Dedifferentiated amniotic fluid mesenchymal stem cell (primary cell): ENCODE results near the gene ACTG1.

Experiments used
- DNase-seq: peaks from one replicate; pipeline ENCODE4 v3.0.0-alpha.2; 2016; ENCODE audit errors: extremely low spot score

Gene ACTG1

DNA sequence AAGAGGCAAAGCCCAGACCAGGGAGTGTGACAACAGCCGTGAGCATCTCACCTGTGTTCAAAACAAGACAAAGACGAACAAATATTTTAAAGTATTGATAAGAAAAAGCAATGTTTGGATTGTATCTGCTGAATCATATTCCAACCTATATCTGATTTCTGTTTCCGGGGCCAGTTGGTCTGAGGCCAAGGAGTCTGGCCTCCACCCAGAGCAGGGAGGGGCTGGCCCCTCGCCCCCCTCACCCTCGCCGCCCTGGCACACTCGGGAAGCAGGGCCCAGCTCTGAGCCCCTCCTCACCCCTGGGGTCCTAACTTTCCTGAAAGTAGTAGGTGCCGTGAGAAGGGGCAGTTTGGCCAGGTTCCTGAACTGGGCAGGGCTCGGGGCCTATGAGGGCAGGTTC, 48.0 kb downstream of the ACTG1 start:
- DNase-seq, result no peak

DNA sequence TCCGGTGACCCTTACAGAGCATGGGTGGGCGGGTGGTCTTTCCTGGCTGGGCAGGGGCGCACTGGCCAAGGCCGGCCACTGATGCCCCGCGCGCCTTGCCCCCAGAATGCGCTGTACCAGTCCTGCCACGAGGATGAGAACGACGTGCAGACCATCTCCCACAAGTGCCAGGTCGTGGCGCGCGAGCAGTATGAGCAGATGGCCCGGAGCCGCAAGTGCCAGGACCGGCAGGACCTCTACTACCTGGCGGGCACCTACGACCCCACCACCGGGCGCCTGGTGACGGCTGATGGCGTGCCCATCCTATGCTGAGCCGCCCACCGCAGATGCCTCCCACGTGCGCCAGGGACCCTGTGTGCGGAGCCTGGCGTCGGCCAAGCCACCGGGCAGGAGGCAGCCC, 49.1 kb downstream of the ACTG1 start:
- no peak for DNase-seq

- no peak for DNase-seq
Measured at GRCh38 chr17:81462506-81463125, 50.0 kb downstream of the ACTG1 start.

- DNase-seq, result no peak
Measured at GRCh38 chr17:81461607-81462500, 50.7 kb downstream of the ACTG1 start.

DNA sequence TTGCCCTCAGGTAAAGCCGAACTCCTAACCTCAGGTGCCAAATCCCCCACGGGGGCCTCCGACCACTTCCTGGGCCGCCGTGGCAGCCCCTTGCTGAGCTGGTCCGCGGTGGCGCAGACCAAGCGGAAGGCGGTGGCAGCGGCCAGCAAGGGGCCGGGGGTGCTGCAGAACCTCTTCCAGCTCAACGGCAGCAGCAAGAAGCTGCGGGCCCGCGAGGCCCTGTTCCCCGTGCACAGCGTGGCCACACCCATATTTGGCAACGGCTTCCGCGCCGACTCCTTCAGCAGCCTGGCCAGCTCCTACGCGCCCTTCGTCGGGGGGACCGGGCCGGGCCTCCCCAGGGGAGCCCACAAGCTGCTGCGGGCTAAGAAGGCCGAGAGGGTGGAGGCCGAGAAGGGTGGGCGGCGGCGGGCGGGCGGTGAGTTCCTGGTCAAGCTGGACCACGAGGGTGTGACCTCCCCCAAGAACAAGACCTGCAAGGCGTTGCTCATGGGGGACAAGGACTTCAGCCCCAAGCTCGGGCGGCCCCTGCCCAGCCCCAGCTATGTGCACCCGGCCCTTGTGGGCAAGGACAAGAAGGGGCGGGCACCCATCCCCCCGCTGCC, 51.6 kb downstream of the ACTG1 start:
- DNase-seq, result no peak
